Activated CD8-positive, alpha-beta memory T cell treated with anti-CD3 and anti-CD28 coated beads for 4 hours (primary cell): ENCODE measurements around the gene CFAP45.

Experiments
- DNase-seq, 2 donors: peaks; one replicate each; pipeline ENCODE4 v3.0.0-alpha.2; 2020; ENCODE audit warnings: low read depth in 2 of 2

The CFAP45 gene

DNA sequence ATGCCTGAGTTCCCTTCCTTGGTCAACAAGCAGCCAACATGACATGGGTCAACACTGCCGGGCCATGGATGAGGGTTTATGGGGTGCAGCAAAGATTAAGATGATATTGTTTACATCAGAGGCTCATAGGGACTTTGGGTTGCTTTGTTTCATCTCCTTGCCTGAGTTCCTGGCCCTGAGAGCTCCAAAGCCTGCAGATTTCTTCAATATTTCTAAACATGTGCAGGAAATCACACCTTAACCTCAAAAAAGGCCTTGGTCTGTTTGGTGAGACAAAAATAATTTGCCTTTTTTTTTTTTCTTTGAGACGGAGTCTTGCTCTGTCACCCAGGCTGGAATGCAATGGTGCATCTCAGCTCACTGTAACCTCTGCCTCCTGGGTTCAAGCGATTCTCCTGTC is 72.4 kb downstream of the CFAP45 start:
- no peak for DNase-seq

DNA sequence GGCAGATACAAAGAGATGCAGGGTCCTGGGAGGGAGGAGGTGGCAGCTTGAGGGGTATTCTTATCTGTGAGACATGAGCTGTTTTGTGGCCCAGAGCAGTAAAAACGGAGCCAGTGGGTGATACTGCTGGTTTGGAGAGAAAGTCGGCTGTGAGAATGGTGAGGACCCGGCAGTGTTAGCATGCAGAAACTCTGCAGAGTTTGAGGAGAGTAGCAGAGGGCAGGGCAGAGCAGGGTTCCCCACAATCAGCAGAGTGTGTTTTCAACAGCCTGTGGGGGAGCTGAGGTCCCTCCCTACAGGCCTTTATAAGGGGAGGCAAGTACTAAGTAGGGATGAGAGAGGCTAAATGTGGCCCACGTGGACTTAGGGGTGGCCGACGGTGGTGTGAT is 72.9 kb downstream of the CFAP45 start:
- DNase-seq = no peak

DNA sequence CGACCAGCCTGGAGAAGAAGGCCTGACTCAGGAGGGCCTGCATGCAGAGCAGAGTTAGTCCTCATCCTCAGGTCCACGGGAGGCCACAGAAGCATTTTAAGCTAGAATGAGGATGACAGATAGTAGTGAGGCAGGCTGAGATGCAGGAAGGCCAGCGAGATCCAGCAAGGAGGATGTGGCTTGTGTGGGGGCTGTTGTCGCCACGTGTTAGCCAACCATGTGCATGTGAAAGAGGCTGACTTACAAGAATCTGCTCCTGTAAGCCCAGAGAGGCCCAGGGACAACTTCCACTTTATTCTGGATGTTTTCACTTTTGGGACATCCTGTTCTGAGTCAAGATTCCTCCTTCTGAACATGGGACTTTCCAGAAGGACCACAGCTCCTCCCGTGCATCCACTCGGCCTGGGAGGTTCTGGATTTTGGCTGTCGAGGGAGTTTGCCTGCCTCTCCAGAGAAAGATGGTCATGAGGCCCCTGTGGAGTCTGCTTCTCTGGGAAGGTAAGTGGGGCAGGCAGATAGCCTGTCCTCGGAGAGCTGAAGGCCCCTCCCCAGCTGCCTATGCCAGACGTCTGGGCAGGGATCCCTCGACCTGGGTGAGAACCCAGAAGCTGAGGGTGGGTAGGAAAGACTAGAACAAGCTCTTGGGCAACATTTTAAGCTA is 73.4 kb downstream of the CFAP45 start, which contains the start of gene SLAMF8:
Gene SLAMF8 (plus strand): TSS at position 433 of the 661 bp plus-strand sequence. CDS start 26 bp downstream, at position 459.
- peak; percentile 45 to 48 for DNase-seq

DNA sequence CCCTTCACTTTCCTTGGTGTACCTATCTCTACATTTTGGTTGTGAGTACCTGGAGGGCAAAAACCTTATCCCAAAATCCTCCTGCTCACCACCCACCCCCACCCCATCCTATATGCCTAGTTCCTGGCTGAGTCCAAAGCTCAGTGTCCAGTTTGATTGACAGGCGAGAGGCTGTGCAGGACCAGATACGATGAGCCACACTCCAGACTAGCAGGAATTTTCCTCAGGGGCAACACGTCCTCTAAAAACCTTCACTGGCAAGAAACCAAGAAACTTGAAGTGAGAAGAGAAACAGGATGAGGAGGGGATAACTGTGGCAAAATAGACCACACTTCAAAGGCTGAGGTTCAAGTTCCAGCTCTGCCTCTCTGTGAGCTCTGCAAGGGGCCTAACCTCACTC is 74.4 kb downstream of the CFAP45 start:
- DNase-seq = no peak

DNA sequence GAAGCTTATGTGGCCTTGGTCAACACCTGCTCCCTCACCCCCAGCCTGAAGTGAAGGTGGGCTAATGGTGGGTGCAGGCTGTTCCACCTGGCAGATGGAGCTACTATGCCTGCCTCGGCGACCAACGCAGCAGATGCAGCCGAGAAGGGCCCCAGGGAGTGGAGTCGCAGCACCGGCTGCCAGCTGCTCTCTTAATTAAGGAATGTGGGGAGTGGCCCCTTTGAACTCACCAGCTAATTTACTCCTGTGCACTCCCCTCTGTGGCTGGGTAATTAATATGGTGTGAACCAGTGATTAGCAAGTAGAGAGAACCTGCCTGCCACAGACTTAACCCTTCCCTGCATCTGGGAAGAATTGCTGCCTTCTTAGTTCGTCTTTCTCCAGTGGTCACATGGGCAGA is 76.6 kb downstream of the CFAP45 start:
- no peak for DNase-seq
